ENCODE results near the gene LCN12.

DNA sequence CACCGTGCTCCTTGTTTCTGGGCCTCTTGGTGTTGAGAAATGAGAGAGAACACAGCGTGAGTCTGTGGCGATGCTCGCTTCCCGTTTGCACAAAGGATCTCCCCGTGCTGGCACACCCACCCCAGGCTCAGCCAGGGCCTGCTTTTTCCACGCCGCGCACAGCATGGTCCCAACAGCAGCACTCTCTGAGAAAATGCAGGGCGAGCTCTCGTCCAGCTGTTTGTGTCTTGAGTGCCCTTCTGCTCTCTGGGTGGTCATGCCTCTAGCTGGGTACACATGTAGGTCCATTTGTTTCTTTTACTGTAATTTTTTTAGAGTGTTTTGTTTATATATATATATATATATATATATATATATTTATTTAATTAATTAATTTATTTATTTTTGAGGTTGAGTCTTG is 34.2 kb upstream of the LCN12 start:
- TF ChIP-seq, protein P1, sequence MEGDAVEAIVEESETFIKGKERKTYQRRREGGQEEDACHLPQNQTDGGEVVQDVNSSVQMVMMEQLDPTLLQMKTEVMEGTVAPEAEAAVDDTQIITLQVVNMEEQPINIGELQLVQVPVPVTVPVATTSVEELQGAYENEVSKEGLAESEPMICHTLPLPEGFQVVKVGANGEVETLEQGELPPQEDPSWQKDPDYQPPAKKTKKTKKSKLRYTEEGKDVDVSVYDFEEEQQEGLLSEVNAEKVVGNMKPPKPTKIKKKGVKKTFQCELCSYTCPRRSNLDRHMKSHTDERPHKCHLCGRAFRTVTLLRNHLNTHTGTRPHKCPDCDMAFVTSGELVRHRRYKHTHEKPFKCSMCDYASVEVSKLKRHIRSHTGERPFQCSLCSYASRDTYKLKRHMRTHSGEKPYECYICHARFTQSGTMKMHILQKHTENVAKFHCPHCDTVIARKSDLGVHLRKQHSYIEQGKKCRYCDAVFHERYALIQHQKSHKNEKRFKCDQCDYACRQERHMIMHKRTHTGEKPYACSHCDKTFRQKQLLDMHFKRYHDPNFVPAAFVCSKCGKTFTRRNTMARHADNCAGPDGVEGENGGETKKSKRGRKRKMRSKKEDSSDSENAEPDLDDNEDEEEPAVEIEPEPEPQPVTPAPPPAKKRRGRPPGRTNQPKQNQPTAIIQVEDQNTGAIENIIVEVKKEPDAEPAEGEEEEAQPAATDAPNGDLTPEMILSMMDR (IDR thresholded peaks at IDR 0.05) = no peak
- no peak for TF ChIP-seq POLR2A (IDR thresholded peaks at IDR 0.05)
- TF ChIP-seq POLR2AphosphoS5 (IDR thresholded peaks at IDR 0.05) = no peak
- TF ChIP-seq EP300 (IDR thresholded peaks at IDR 0.05) = no peak

Measured in gastroesophageal sphincter (tissue), 3 donors.